DMS53 (cell line): ENCODE data around the gene MGAT3.
A peak's percentile ranks its signal among the peaks of the same experiment; 100 is the strongest.

Experiments
- DNase-seq: peaks from one replicate; lab custom pipeline; 2025; lab: John Stamatoyannopoulos, UW

The MGAT3 gene

GRCh38 chr22:39471381-39472141, 14.7 kb downstream of the MGAT3 start:
- peak; percentile 59 for DNase-seq

DNA sequence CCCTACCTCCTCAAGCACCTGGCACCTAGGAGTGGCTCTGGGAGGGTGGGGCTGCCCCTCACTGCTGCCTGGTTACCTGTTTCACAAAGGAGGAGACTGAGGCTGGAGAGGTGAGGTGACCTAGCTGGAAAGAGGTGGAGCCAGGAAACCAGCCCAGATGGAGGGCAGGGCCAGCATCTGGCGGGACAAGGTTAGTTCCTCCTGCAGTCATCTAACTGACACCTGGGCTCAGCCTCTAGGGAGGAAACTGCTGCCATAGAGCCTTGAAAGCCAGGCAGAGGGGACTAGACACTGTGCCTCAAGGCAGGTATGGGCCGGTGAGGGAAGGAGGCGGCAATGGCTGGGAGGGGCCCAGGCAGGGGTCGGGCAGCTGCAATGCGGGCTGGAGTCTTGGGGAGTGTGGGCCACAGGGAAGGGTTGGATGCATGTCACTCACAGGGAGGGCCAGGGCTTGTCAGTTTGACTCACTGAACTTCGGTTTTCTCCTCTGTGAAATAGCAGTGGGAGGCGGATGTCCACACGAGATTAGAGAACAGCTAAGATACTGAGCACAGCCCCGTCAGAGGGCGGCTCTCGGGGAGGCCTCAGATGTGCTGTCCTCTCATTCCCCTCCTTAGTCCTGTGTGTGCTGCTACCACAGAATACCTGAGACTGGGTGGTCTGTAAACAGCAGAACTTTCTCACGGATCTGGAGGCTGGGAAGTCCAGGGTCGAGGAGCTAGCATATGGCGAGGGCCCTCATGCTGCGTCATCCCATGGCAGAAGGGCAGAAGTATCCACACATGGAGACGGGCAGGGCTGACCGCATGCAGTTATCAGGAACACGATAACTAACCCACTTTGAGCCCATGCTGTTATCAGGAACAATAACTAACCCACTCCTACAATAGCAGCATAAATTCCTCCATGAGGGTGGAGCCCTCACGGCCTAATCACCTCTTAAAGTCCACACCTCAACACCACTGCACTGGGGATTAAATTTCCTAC, 16.1 kb downstream of the MGAT3 start:
- peak; percentile 88 for DNase-seq

DNA sequence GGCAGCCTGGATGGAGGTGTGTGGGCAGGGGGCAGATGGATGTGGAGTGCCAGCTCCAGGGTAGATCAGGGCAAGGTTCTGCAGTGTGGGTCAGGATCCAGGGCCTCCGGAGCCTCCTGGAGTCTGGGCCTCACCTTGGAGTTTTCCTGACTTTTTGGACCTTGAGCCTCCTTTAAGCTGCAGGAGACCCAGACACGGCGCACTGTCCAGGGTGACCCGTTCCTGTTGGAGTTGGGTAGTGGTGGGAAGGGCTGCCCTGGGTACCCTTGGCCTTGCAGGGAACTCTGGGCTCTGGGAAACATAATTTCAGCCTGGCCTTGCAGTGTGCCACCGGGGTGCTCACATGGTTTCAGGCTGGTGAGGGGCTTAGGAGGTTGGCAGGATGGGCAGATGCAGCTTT, 17.0 kb downstream of the MGAT3 start:
- DNase-seq, result no peak

GRCh38 chr22:39474351-39475111, 17.7 kb downstream of the MGAT3 start:
- no peak for DNase-seq

GRCh38 chr22:39475337-39475736, 18.5 kb downstream of the MGAT3 start:
- no peak for DNase-seq

DNA sequence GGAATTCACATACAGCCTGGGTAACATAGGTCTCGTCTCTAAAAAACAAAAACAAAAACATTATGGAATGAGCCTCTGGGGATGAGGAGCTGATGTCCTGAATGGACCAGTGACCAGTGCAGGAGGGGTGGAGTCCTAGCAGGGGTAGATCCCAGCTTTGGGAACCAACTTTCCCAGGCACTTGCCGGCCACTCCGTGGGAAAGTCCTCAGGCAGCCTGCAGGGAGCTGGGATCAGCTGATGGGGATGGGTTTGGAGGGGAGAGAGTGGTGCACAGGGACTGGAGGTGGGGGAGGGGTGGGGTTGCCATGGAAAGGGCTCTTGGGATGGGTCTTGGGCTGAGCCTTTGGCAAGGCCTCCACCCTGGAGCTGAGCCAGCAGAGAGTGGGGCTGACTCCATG, 19.1 kb downstream of the MGAT3 start:
- no peak for DNase-seq

DNA sequence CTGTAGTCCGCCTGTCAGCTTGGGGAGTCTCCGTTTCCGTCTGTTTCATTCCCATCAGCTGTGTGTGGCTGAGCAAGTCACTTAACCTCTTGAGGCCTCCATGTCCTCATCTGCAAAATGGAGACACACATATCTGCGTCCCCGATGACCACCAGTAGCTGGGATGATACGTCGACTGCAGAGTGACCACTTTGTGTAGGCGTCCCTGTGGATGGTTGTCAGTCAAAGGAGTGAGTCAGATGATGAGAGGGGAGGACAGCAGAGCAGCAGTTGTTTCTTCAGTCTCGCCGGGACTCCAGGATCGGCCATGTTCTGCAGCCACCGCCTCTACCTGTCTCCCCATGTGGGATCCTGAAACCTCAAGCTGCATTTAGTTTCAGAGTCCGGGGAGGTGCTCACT, 19.9 kb downstream of the MGAT3 start:
- no peak for DNase-seq

- DNase-seq, result no peak
These were observed 20.7 kb downstream of the MGAT3 start for GRCh38 chr22:39477542-39477941.

- peak; percentile 25 for DNase-seq
These were observed 21.6 kb downstream of the MGAT3 start for GRCh38 chr22:39478441-39478850.

DNA sequence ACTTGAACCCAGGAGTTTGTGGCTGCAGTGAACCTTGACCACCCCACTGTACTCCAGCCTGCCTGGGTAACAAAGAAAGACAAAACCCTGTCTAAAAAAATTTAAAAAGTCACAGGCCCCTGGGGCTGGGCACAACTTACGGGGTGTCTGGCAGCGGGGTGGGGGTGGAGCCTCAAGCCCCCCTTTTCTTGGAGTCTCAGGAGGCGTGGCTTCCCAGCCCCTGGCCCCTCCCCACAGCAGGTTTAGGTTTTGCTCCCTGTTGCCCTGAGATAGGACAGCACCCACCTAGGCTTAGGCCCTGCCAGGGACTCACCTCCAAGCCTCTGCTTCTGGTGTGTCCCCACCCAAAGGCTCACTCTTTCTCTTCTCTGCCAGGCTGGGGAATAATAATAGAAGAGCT, 22.4 kb downstream of the MGAT3 start:
- DNase-seq, result no peak

GRCh38 chr22:39480557-39480956, 23.7 kb downstream of the MGAT3 start:
- DNase-seq, result no peak

GRCh38 chr22:39481054-39481453, 24.2 kb downstream of the MGAT3 start:
- no peak for DNase-seq

- DNase-seq, result no peak
These were observed 24.8 kb downstream of the MGAT3 start for GRCh38 chr22:39481595-39481994.

DNA sequence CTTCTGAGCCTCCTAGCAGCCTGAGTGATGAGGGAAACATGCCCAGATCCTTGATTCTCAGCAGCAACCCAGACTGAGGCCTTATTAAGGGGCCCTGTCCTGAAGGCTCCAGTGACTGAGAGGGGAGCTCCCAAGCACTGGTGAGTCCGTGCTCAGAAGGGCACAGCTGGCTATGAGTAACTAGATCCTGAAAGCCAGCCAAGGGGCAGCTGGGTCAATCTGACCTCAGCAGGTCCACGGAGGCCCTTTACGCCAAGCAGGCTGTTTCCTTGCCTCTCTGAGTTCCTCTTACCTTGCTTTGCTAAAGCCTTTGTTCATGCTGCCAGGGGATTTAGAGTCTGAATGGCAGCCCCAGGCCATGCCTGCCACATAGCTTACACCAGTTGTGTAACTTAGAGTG, 26.0 kb downstream of the MGAT3 start:
- no peak for DNase-seq

- DNase-seq, result no peak
These were observed 30.4 kb downstream of the MGAT3 start for GRCh38 chr22:39486951-39487825.

DNA sequence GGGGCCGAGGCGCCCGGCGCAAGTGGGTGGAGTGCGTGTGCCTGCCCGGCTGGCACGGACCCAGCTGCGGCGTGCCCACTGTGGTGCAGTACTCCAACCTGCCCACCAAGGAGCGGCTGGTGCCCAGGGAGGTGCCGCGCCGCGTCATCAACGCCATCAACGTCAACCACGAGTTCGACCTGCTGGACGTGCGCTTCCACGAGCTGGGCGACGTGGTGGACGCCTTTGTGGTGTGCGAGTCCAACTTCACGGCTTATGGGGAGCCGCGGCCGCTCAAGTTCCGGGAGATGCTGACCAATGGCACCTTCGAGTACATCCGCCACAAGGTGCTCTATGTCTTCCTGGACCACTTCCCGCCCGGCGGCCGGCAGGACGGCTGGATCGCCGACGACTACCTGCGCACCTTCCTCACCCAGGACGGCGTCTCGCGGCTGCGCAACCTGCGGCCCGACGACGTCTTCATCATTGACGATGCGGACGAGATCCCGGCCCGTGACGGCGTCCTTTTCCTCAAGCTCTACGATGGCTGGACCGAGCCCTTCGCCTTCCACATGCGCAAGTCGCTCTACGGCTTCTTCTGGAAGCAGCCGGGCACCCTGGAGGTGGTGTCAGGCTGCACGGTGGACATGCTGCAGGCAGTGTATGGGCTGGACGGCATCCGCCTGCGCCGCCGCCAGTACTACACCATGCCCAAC, 31.2 kb downstream of the MGAT3 start:
- no peak for DNase-seq

GRCh38 chr22:39488563-39489083, 31.8 kb downstream of the MGAT3 start:
- no peak for DNase-seq

DNA sequence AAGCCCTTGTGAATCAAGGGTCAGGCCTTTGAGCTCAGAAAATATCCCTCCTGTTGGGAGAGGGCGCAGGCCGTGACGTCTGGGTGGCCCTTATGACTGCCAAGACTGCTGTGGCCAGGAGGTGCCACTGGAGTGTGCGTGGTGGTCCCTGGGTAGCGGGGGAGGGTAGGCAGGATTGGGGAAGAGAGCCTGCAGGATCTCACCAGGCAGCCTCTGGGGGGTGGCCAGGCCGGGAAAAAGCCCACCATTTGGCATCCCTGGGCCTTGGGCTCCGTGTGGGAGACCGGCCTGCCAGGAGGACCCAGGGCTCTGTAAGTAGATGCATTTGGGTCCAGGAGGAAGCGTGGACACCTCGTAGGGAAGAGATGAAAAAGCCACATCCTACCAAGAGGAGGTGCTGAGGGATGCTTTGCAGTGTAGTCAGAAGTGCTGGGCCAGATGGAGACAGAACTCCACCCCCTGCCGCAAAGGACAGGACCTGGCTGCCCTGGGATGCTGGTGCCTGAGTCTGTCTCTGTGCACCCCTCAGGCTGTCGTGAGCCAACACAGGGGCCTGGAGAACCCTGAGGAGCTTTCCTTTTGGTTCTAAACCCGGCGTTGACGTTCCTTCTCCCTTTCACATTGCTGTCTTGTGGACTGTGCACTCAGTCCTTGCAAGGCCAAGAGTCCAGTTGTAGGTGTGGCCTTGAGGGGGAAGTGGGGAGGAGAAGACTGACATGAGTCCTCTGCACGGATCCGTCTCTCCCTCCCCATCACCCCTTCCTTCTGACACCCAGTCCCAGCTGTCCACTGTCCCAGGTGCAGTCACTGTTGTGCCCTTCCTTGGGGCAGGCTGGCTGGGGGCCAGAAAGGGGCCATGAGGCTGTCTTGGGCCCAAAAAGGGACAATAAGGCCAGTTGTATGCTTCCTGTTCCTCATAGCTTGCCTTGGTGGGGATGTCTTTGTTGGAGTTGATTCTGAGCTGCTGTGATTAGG, 32.6 kb downstream of the MGAT3 start:
- DNase-seq, result no peak

- peak; percentile 73 for DNase-seq
These were observed 33.5 kb downstream of the MGAT3 start for GRCh38 chr22:39490135-39490798.
